MG63 (cell line): ENCODE measurements around the gene TMEM37. TPM values are rescaled to one million over a fixed set of nuclear protein-coding genes. Genes with fewer than 3 reads are reported as not detected.

Experiments
- DNase-seq: peaks from one replicate; pipeline ENCODE4 v3.0.0-alpha.2; 2020
- H3K27me3 ChIP-seq: fragments of 250-450 bp; sonication (Bioruptor Pico); 2 replicates; pipeline ENCODE4 v1.5.1; 2020; ENCODE audit warnings: mild to moderate bottlenecking, moderate library complexity
- H3K36me3 ChIP-seq: fragments of 250-450 bp; sonication (Bioruptor Pico); 2 replicates; pipeline ENCODE4 v1.5.1; 2020; ENCODE audit warnings: mild to moderate bottlenecking, moderate library complexity
- H3K4me3 ChIP-seq: fragments of 250-450 bp; sonication (Bioruptor Pico); 2 replicates; pipeline ENCODE4 v1.5.1; 2020; ENCODE audit warnings: mild to moderate bottlenecking, moderate library complexity
- H3K9me3 ChIP-seq: fragments of 250-450 bp; sonication (Bioruptor Pico); 2 replicates; pipeline ENCODE4 v1.5.1; 2020; ENCODE audit warnings: mild to moderate bottlenecking, moderate library complexity
- total RNA-seq: library from RNA; depleted of rRNA; stranded (reverse); fragments of >200 nt; shearing (Covaris generic); gene quantifications from 2 replicates; pipeline ENCODE4 v1.2.3, GENCODE V29; 2014; ENCODE audit warnings: low replicate concordance

The TMEM37 gene
- total RNA-seq, 1 experiment from 2014 or later = 0.56 TPM

DNA sequence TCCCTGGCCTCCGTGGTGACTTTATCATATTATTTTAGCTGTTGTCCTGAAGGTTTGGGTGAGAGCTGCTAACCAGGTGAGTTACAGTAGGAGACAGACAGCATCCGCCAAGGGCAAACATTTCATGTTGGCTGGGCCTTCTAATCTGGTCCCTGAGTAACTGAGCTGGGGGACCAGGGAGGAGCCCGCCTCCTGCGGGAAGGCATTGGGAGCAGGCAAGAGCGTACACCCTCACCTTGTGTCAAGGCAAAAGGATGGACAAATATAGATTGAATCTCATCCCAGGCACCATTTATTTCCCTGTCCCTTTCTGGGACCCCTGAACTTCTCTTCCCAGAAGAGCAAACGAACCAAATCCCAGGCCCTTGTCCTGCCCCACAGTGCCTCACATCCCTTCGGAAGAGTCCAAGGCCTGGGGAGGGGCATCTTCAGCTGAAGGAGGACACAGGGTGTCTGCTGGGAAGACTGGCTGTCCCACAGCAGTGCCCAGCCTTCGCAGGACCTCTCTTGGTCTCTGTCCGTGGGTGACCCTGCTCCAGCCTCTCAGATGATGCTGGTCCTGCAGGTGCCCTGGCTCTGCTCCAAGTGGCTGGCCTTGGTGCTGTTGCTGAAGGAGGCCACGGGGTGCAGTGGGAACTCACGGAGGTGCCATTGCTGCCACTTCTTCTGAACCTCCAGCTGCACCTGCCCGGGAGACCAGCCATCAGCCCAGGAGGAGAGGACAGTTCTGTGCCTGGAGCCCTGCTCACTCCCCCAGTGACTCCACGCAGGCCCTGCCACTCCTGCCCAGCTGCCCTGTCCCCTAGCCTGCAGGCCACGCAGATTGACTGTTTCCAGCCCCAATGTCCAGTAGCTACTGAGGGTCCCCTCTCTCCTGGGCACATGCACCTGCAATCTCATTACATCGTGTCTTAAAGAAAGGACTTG, 8.2 kb downstream of the TMEM37 start:
- H3K36me3 ChIP-seq = no peaks in the 10 kb centered on the region
- no peak for DNase-seq
- no peaks in the 10 kb centered on the region for H3K27me3 ChIP-seq
- H3K9me3 ChIP-seq = no peaks in the 10 kb centered on the region
- H3K4me3 ChIP-seq = no peak overlapping the region

DNA sequence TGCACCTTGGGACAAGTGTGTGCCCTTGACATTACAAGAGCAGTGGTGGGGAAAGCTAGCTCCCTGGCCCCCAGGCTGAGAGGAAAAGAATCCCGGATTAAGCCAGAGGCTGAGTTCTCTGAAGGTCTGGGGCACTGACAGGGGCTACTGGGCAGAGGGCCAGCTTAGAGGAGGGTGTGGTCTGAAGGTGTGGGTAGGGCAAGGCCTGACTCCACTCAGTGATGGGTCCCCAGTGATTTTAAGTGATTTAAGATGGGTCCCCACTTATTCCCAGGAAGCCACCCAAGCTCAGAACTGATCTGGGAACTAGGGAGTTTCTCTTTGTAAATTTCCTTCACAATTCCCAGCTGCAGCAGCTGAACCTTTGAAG, 8.8 kb downstream of the TMEM37 start:
- Histone ChIP-seq H3K9me3 (no peaks in the 10 kb centered on the region), H3K27me3 (no peaks in the 10 kb centered on the region), H3K4me3 (no peak overlapping the region), H3K36me3 (no peaks in the 10 kb centered on the region)
- DNase-seq = no peak

DNA sequence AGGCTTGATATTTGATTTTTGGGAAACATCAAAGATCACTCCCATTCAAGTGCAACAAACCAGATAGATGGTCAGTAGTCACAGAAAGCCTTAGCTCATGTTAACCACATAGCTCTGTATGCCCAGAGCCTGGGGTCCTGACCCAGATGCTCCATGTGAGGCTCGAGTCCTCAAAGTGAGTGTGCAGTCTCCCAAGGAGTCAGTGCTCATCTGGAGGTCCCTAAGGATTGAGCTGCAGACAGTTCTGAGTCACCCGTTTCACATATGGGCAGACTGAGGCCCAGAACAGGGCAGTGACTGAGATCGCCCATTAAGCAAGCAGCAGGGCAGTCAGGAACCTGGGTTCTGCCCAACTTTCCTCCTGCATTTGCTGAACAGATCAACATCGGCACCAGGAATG, 9.2 kb downstream of the TMEM37 start:
- Histone ChIP-seq H3K36me3 (no peaks in the 10 kb centered on the region), H3K9me3 (no peaks in the 10 kb centered on the region), H3K4me3 (no peak overlapping the region), H3K27me3 (no peaks in the 10 kb centered on the region)
- no peak for DNase-seq

DNA sequence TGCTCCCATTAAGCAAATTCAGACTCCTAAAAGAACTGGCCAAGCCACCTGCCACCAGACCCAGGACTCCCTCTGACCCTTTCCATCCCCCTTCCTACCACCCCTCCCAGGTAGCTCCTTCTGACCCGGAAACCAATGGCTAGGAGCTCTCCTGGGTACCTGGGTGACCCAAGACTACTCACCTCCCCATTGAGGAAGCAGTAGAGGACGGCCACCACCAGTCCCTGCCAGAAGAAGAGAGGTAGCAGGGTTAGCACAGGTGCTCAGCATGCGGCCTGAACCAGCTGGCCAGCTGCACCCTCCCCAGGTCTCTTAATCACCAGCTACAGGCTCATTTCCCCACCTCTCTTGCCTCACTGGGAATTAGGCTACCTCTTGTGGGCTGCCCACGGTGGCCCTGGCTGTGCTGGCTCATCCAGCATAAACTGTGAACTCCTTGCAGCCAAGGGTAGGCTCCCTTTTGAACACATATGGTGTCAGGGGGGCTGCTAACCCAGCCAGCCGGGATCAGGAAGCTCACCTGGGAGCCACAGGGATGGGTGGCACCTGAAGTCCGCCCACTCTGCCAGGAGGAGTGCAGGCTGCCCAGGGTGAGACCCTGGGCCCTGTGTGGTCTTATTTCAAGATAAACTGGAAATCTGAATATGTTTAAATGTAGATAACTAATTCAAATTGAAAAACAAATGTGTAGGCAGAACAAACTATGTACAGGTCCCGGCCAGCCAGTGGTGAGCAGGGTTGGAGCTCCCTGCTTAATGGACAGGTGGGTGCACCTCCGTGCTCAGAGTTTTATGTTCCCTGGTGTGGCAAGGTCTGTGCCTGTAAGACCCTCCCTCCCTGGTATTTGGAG, 9.9 kb downstream of the TMEM37 start:
- Histone ChIP-seq H3K9me3 (no peaks in the 10 kb centered on the region), H3K36me3 (no peaks in the 10 kb centered on the region), H3K4me3 (no peak overlapping the region), H3K27me3 (no peaks in the 10 kb centered on the region)
- DNase-seq = no peak

DNA sequence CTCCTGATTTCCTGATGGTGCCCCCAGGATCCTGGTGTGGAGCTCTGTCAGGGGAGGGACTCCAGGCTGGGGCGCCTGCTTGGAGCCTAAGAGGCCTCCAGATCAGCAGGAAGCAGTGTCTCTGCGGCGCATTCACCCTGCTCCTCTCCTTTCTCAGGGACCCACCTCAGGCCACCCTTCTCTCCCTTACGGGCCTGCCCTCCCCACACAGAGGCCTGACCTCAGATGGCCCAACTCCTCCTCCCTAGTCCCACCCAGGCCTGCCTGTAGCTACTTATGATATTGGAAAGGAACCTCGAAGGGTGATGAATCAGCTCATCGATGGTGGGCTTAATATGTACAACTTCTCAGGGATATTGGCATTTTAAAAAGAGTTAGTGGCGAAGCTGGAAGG, 10.6 kb downstream of the TMEM37 start:
- no peaks in the 10 kb centered on the region for H3K9me3 ChIP-seq
- H3K27me3 ChIP-seq = no peaks in the 10 kb centered on the region
- H3K4me3 ChIP-seq = no peak overlapping the region
- no peak for DNase-seq
- no peaks in the 10 kb centered on the region for H3K36me3 ChIP-seq

DNA sequence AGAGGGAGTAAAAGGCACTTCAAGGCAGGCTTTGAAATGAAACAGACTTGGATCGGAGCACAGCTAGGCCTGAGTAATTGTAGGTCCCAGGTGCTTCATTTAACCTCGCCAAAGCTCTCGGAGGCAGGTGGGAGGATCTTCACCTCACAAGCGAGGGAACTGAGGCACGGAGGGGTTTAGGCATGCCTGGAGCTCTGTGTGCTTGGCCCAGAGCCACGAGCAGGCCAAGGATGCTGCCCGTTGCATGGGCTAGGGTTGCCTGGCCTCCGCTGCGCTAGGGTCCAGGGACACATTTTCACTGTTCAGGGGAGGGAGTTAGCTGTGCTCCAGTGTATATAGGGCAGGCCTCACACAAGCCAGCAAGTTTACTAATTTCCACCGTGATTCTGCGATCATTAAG, 11.2 kb downstream of the TMEM37 start:
- Histone ChIP-seq H3K27me3 (no peaks in the 10 kb centered on the region), H3K9me3 (no peaks in the 10 kb centered on the region), H3K4me3 (no peak overlapping the region), H3K36me3 (no peaks in the 10 kb centered on the region)
- no peak for DNase-seq

DNA sequence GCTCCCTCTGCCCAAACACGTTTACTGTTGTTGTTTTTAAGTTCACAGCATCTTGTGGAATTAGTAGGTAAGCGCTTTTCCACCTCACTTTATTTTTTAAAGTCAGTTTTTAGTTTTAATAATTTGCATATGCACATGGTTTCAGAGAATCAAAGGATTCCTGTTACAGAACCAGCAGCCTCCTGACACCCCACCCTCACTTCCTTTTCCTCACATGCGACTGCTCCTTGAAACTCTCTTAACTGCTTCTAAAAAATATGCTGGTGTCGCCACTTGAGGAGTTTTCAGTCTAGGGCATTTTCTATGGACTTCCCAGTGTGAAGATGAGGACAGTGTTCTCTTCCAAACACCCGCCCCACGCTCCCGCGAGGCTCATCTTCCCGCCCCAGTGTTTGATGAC, 14.4 kb downstream of the TMEM37 start:
- H3K4me3 ChIP-seq = no peak overlapping the region
- H3K9me3 ChIP-seq = no peaks in the 10 kb centered on the region
- DNase-seq = no peak
- no peaks in the 10 kb centered on the region for H3K27me3 ChIP-seq
- H3K36me3 ChIP-seq = no peaks in the 10 kb centered on the region

DNA sequence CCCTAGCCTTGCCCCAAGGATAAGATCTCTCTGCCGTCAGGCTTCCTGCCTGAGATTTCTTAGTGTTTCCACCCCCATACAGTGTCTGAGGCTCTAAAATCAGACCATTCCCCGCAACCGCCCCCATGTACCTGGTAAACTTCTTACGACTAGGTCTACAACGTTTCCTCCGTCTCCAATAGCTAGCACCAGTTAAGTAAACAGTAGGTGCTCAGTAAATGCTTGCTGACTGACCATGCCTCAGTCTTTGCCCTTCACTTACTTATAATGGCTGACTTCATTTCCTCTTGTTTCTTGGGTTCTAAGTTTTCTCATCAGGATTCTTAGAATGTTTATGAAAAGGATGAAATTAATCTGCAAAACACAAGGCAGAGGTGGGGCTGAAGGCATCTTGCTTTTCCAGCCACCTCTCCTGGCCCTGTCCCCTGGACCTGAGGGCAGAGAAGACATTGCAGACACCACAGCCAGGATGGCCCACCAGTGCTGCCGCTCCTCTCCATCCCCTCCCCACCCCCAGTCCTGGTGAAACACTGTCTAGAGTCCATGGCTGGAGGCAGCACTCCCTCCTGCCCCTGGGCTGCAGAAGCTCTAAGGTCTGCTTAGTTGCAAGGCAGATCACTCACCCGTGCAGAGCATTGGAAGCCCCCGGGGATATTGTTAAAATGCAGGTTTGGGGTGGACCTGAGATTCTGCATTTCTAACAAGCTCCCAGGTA, 16.9 kb downstream of the TMEM37 start:
- no peak overlapping the region for H3K4me3 ChIP-seq
- no peaks in the 10 kb centered on the region for H3K9me3 ChIP-seq
- no peak for DNase-seq
- H3K36me3 ChIP-seq = no peaks in the 10 kb centered on the region
- no peaks in the 10 kb centered on the region for H3K27me3 ChIP-seq

DNA sequence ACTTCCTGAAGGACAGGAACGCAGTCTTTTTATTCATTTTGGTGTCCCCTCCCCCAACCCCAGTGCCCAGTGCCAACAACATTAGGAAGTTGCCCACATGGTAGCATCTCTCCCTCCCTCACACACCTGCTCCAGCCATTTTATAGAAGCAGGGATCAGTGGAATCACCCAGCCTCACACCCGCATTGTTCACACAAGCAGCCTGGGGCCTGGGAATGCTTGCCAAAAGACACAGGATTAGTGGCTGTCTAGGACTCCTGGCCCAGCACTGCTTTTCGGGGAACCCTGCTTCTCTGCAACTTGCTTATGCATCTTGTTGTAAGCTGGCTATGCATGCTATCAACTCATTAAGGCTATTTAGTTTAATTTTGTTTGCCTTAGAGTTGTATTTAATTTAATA, 17.9 kb downstream of the TMEM37 start:
- Histone ChIP-seq H3K27me3 (no peaks in the 10 kb centered on the region), H3K36me3 (no peaks in the 10 kb centered on the region), H3K9me3 (no peaks in the 10 kb centered on the region), H3K4me3 (no peak overlapping the region)
- DNase-seq = no peak

DNA sequence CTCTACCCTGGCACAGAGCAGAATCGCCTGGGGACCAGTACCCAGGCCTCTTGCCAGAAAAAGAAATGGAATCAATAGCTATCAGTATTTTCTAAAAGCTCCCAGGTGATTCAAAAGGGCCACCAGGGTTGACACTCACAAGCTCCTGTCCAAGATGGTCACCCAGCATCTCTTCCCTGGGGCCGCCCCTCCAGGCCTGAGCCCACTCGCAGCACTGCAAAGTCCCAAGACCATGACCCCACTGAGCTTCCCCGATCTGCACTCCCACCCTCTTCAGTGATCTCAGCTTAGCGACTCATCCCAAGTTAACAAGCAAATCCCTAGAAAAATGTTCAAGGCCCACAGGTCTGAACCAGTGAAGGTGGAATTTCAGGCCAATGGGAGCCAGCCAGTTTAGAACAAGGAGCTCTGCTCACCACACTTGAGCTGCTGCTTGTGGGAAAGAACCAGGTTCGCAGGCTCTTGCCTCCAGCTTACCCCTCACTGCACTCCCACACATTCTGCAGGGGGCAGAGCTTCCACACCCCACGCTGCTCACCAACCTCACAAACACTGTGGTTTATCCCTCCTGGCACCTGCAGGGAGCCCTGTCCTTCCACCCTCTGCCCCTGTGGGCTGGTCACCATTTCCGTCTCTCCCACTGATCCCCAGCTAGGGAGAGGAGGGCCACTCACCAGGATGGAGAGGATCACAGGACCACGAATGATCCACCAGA, 19.8 kb downstream of the TMEM37 start:
- Histone ChIP-seq H3K9me3 (no peaks in the 10 kb centered on the region), H3K27me3 (no peaks in the 10 kb centered on the region), H3K36me3 (no peaks in the 10 kb centered on the region), H3K4me3 (no peak overlapping the region)
- no peak for DNase-seq

DNA sequence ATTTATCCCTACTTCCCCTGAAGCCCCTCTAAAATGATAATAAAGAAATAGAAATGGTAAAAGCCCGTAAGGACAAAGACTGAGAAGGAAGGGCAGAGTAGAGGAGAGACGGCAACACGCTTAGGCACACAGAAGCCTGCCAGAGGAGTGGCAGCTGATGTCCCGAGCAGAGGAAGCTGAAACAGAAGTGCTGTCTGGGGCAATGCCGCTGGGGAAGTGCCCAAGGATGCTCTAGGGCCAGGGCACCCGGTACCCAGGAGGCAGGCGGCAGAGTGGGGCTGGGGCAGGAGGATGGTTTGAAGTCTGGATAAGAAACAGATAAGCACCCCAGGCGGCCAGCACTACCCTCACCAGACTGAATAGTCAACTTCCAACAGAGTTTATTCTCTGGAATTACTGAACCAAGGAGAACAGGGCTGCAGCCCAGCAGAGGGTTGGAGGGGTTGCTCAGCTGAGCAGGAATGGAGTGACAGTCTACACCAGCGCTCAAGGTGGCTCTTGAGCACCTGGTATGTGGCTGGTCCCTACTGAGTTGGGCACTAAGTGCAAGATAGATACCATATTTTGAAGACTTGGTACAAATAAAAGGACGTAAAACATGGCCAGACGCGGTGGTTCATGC, 22.4 kb downstream of the TMEM37 start:
- Histone ChIP-seq H3K27me3 (no peaks in the 10 kb centered on the region), H3K4me3 (no peak overlapping the region), H3K36me3 (no peaks in the 10 kb centered on the region), H3K9me3 (no peaks in the 10 kb centered on the region)
- no peak for DNase-seq

DNA sequence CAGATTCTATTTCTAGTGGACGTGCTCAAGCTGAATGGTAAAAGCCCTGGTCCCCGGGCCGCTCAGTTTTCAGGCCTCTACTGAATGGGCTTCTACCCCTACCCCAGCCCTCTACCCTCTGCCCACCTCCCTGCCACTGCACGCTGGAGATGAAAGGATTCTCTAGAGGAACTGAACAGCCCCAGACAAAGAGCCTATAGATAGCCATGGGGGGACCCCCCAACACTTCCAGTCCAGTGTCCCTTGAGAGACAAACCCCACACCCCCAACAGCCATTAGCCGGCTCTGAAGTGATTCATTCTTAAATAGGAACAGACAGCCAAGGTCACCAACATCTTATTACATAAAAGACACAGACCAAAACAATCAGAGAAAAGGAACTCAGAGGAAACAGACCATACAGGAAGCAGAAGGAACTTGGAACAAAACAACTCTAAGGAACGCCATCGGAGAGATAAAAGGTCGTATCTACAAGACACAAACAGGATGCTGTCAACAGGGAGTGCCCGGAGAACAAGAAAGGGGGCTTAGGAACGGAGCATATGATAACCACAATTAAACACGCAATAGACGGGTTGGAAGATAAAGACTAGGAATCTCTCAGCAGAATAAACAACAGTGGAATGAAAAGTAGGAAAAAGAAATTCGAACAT, 23.5 kb downstream of the TMEM37 start:
- Histone ChIP-seq H3K9me3 (no peaks in the 10 kb centered on the region), H3K27me3 (no peaks in the 10 kb centered on the region), H3K4me3 (no peak overlapping the region), H3K36me3 (no peaks in the 10 kb centered on the region)
- DNase-seq = no peak

DNA sequence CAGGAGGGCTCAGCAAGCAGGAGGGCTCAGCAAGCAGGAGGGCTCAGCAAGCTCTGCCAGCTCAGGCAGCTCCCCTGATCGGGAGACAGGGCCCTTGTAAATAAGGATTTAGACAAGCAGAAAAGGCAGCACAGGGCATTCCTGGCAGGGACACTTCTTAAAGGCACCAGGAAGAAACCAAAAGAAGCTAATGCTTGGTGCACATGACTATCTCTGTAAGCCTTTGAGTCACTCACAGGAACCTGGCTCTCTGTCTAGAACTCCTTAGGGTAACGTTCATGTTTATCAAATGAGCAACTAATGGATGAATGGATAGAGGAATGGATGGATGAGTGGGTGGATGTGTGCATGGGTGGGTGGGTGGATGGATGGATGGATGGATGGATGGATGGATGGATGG, 28.4 kb downstream of the TMEM37 start:
- H3K9me3 ChIP-seq = no peaks in the 10 kb centered on the region
- DNase-seq = no peak
- H3K27me3 ChIP-seq = no peaks in the 10 kb centered on the region
- no peak overlapping the region for H3K4me3 ChIP-seq
- no peaks in the 10 kb centered on the region for H3K36me3 ChIP-seq

DNA sequence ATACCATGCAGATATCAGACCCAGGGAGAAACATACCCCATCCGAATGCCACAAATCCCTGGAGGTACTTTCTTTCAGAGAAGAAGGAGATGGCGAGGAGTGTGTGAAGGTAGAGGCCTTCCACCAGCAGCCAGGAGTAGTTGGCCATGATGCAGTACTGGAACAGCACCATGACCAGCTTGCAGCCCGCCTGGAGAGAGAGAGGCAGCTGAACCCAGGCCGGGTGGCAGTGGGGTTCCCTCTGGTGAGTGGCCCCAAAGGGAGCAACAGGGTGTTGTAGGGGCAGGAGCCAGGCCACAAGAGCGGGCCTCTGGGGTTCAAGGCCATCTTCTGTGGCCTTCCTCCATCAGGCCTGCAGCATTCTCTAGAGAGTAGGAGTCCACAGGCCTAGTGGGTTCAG, 30.2 kb downstream of the TMEM37 start:
- Histone ChIP-seq H3K36me3 (no peaks in the 10 kb centered on the region), H3K9me3 (no peaks in the 10 kb centered on the region), H3K4me3 (no peak overlapping the region), H3K27me3 (no peaks in the 10 kb centered on the region)
- no peak for DNase-seq

DNA sequence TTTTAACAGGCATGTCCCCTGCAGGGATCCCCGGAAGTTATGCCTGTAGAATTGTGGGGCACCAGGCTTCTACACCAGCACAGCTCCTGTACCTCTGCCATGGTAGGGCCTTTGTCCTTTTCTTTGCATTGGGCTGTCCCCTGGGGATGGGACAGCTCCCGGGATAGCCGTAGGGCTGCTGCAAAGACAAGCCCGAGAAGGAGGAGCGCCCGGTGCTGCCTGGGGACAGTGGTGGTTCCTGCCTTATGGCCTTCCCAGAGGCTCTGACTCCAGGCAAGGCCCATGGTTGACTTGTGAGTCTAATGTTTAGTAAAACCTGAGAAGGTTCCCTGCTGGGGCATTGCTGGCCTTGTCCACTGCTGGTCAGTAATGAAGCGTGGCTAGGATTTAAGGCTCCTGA, 30.9 kb downstream of the TMEM37 start:
- H3K9me3 ChIP-seq = no peaks in the 10 kb centered on the region
- no peaks in the 10 kb centered on the region for H3K27me3 ChIP-seq
- H3K4me3 ChIP-seq = no peak overlapping the region
- no peak for DNase-seq
- no peaks in the 10 kb centered on the region for H3K36me3 ChIP-seq

DNA sequence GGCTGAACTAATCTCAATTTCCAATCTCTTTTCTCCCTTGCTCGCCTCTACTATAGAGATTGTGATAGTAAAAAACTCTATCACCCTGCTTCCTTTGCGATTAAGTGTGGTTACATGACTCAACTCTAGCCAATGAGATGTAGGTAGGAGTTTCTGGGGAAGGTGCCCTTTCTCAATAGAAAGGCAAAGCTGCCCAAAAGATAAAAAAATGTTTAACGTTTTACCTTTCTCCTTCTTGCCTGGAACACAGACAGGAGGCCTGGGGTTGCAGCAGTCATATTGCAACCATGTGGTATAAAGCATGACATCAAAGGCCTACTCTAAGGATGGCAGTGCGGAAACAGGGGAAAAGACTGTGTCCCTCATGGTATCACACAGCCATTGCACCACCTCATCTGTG, 31.5 kb downstream of the TMEM37 start:
- Histone ChIP-seq H3K36me3 (no peaks in the 10 kb centered on the region), H3K9me3 (no peaks in the 10 kb centered on the region), H3K4me3 (no peak overlapping the region), H3K27me3 (no peaks in the 10 kb centered on the region)
- DNase-seq = no peak
